IMR-90 (cell line): Measurements from ENCODE around the gene PLP1. TPM values are rescaled to one million over a fixed set of nuclear protein-coding genes. Genes with fewer than 3 reads are reported as not detected.

Experiments used
- ATAC-seq: fragments of 200-7000 bp; cut with Tn5 transposase; 2 replicates; pipeline ENCODE4 v1.9.1; 2020; ENCODE audit warnings: low read depth, mild to moderate bottlenecking, moderate library complexity
- BruUV-seq: library from RNA; stranded (reverse); fragments of 400-500 nt; replicated peaks from 2 replicates; lab custom pipeline; 2021; lab: Mats Ljungman, UMichigan
- CTCF ChIA-PET: fragments of 300-600 bp; formaldehyde crosslinking; extraction: SDS; loops from one replicate; lab custom pipeline; 2021; ENCODE audit warnings: antibody characterized with exemption; lab: Yijun Ruan, JAX
- POLR2A ChIA-PET: fragments of 300-600 bp; sonication (Branson Sonifier 250); formaldehyde crosslinking; loops from one replicate; lab custom pipeline; 2022; ENCODE audit warnings: antibody characterized with exemption; ENCODE audit not compliant: unreplicated experiment; lab: Charles Lee
- DNase-seq: peaks from one replicate; pipeline ENCODE4 v3.0.0; 2013
- H2AFZ ChIP-seq: replicated peaks from 2 replicates; pipeline ENCODE3; 2013; ENCODE audit warnings: low read length, mild to moderate bottlenecking; ENCODE audit not compliant: poor library complexity
- H2AK5ac ChIP-seq: 2 replicates; pipeline ENCODE4 v1.6.1; 2013; ENCODE audit warnings: low read depth, low read length, inconsistent platforms
- H2AK9ac ChIP-seq: replicated peaks from 2 replicates; pipeline ENCODE3; 2013; ENCODE audit warnings: mild to moderate bottlenecking, low read depth, low read length, moderate library complexity; ENCODE audit not compliant: poor library complexity
- H2BK120ac ChIP-seq: 2 replicates; pipeline ENCODE4 v1.6.1; 2013; ENCODE audit warnings: low read depth, low read length, inconsistent platforms
- H2BK15ac ChIP-seq: 3 replicates; pipeline ENCODE4 v1.6.1; 2013; ENCODE audit warnings: low read depth, low read length, inconsistent platforms
- H2BK20ac ChIP-seq: 2 replicates; pipeline ENCODE4 v1.6.1; 2013; ENCODE audit warnings: low read depth, mild to moderate bottlenecking, inconsistent platforms, low read length, moderate library complexity
- H2BK5ac ChIP-seq: 2 replicates; pipeline ENCODE4 v1.6.1; 2013; ENCODE audit warnings: mild to moderate bottlenecking, low read depth, low read length, inconsistent platforms; ENCODE audit not compliant: poor library complexity, severe bottlenecking
- H3K14ac ChIP-seq: replicated peaks from 2 replicates; pipeline ENCODE4 v1.6.1; 2013; ENCODE audit warnings: low read depth, low read length, inconsistent platforms
- H3K18ac ChIP-seq: 2 replicates; pipeline ENCODE4 v1.6.1; 2013; ENCODE audit warnings: low read depth, low read length, control low read depth
- H3K23ac ChIP-seq: 2 replicates; pipeline ENCODE4 v1.6.1; 2013; ENCODE audit warnings: low read depth, low read length, inconsistent platforms
- H3K27ac ChIP-seq: 2 replicates; pipeline ENCODE4 v1.5.1; 2013; ENCODE audit warnings: mild to moderate bottlenecking, control low read depth, low read length; ENCODE audit not compliant: insufficient read depth
- H3K27me3 ChIP-seq: 2 replicates; pipeline ENCODE4 v1.6.1; 2013; ENCODE audit warnings: low read length; ENCODE audit not compliant: control insufficient read depth, insufficient read depth
- H3K36me3 ChIP-seq: 2 replicates; pipeline ENCODE4 v1.6.1; 2013; ENCODE audit warnings: low read length, mixed read lengths; ENCODE audit not compliant: control insufficient read depth, insufficient read depth
- H3K4ac ChIP-seq: 2 replicates; pipeline ENCODE4 v1.6.1; 2013; ENCODE audit warnings: low read depth, low read length, inconsistent platforms
- H3K4me1 ChIP-seq: 2 replicates; pipeline ENCODE4 v1.6.1; 2013; ENCODE audit warnings: low read length, mixed read lengths; ENCODE audit not compliant: control insufficient read depth, insufficient read depth
- H3K4me2 ChIP-seq: 2 replicates; pipeline ENCODE4 v1.6.1; 2013; ENCODE audit warnings: low read depth, mild to moderate bottlenecking, control low read depth, low read length, moderate library complexity
- H3K4me3 ChIP-seq: 2 replicates; pipeline ENCODE4 v1.5.1; 2013; ENCODE audit warnings: low read depth, mild to moderate bottlenecking, control low read depth, low read length, moderate library complexity; ENCODE audit not compliant: insufficient read depth
- H3K56ac ChIP-seq: 2 replicates; pipeline ENCODE4 v1.6.1; 2013; ENCODE audit warnings: low read length, inconsistent platforms; ENCODE audit not compliant: insufficient read depth; ENCODE audit errors: extremely low read depth
- H3K79me1 ChIP-seq, 2 experiments: 2 replicates each; pipeline ENCODE4 v1.6.1; 2013; ENCODE audit warnings: low read length in 2 of 2, inconsistent platforms in 1 of 2, low read depth in 1 of 2
- H3K9ac ChIP-seq: 2 replicates; pipeline ENCODE4 v1.6.1; 2013; ENCODE audit warnings: low read depth, low read length, control low read depth
- H3K9me1 ChIP-seq: 2 replicates; pipeline ENCODE4 v1.6.1; 2013; ENCODE audit warnings: low read length, inconsistent platforms; ENCODE audit not compliant: insufficient read depth
- H3K9me3 ChIP-seq: 2 replicates; pipeline ENCODE4 v1.6.1; 2013; ENCODE audit warnings: low read length; ENCODE audit not compliant: control insufficient read depth, insufficient read depth
- H4K20me1 ChIP-seq: 2 replicates; pipeline ENCODE4 v1.6.1; 2013; ENCODE audit warnings: low read length, inconsistent platforms; ENCODE audit not compliant: insufficient read depth
- H4K5ac ChIP-seq: 2 replicates; pipeline ENCODE4 v1.6.1; 2013; ENCODE audit warnings: mild to moderate bottlenecking, low read depth, low read length, control low read depth
- H4K8ac ChIP-seq, 2 experiments: 2 replicates each; pipeline ENCODE4 v1.6.1; 2013; ENCODE audit warnings: low read depth in 2 of 2, low read length in 2 of 2, control low read depth in 1 of 2, inconsistent platforms in 1 of 2
- H4K91ac ChIP-seq: 2 replicates; pipeline ENCODE4 v1.6.1; 2013; ENCODE audit warnings: low read depth, low read length, inconsistent platforms; ENCODE audit not compliant: insufficient read depth
- CTCF ChIP-seq: conservative IDR thresholded peaks from 2 replicates; pipeline ENCODE4 v1.5.1; 2012; ENCODE audit warnings: mild to moderate bottlenecking, low read depth, low read length, improper control_type of control experiment
- RAD21 ChIP-seq: IDR thresholded peaks from 2 replicates; pipeline ENCODE4 v1.6.1; 2012; ENCODE audit warnings: low read length, improper control_type of control experiment
- RFX5 ChIP-seq: IDR thresholded peaks from 2 replicates; pipeline ENCODE4 v1.8.0; 2012; ENCODE audit warnings: low read depth, mild to moderate bottlenecking, low read length, moderate library complexity
- SMC3 ChIP-seq: fragments of 150-350 bp; IDR thresholded peaks from 2 replicates; pipeline ENCODE4 v1.6.1; 2016; ENCODE audit warnings: low read depth, mild to moderate bottlenecking, antibody characterized with exemption, low read length, moderate library complexity
- WGBS, 2 experiments: methylation state at CpG; one replicate each; pipeline versions ENCODE4 v1.1.5 to v1.1.7; 2013; ENCODE audit warnings: missing lambda C conversion rate in 2 of 2; ENCODE audit not compliant: insufficient read length in 1 of 2; ENCODE audit errors: extremely low coverage in 2 of 2; 5-methylcytosine and 5-hydroxymethylcytosine counted together
- dilution Hi-C: fragments of 300-500 bp; cut with HindIII; formaldehyde crosslinking; loops from one replicate; pipeline ENCODE4 v1.14.3; 2018; ENCODE audit warnings: low sequenced_read_pairs; ENCODE audit not compliant: unreplicated experiment
- in situ Hi-C: fragments of 300-500 bp; cut with MboI; formaldehyde crosslinking; loops from 3 replicates; pipeline ENCODE4 v1.14.3; 2019; ENCODE audit warnings: low sequenced_read_pairs, inconsistent platforms, mixed read lengths
- intact Hi-C: fragments of 100-400 bp; cut with micrococcal nuclease; formaldehyde crosslinking; loops from 2 replicates; pipeline ENCODE4 v1.10.0; 2022
- polyA plus RNA-seq, 3 experiments: library from polyadenylated mRNA; depleted of rRNA; stranded (reverse); fragments of >200 nt; gene quantifications; 2 replicates each; pipeline ENCODE4 v1.2.3, GENCODE V29; 2012; ENCODE audit warnings: low replicate concordance in 1 of 3
- total RNA-seq: library from RNA; depleted of rRNA; stranded (reverse); fragments of >200 nt; gene quantifications from 2 replicates; pipeline ENCODE4 v1.2.3, GENCODE V29; 2012

The PLP1 gene
- total and polyA plus RNA-seq, 2 of the 4 experiments (the other 2 are of a cell fraction) = 0.18 to 0.62 TPM

- Histone ChIP-seq H4K5ac (no peak overlapping the region), H2AFZ (no peak overlapping the region), H3K9me1 (no peaks in the 10 kb centered on the region), H2AK9ac (no peak overlapping the region), H2BK20ac (no peak overlapping the region), H4K8ac (no peak overlapping the region), H3K4ac (no peak overlapping the region), H3K18ac (no peak overlapping the region), H2AK5ac (no peak overlapping the region), H2BK5ac (no peak overlapping the region), H3K79me1 (no peaks in the 10 kb centered on the region), H3K27ac (no peak overlapping the region), H3K9ac (no peak overlapping the region), H3K9me3 (no peaks in the 10 kb centered on the region), H3K27me3 (peaks cover 1% of the 10 kb centered on the region; the same call in 1 of the 2 replicates), H2BK120ac (no peak overlapping the region), H3K4me2 (no peak overlapping the region), H4K20me1 (no peaks in the 10 kb centered on the region), H3K4me3 (no peak overlapping the region), H3K56ac (no peak overlapping the region), H3K23ac (no peak overlapping the region), H2BK15ac (no peak overlapping the region), H3K4me1 (no peaks in the 10 kb centered on the region), H3K14ac (no peak overlapping the region), H3K36me3 (no peaks in the 10 kb centered on the region), H4K91ac (no peak overlapping the region)
- ATAC-seq (peak; percentile 79), DNase-seq (peak; percentile 42)
- TF ChIP-seq RAD21 (peak; percentile 61), CTCF (peak; percentile 62), SMC3 (peak; percentile 65), RFX5 (no peak)
- intact Hi-C loops (loop anchor here (1.0 to 5.0 kb wide), 3 partner anchors 129 to 330 kb away; no protein-coding TSS in a partner anchor), dilution Hi-C loops (no loop called here), in situ Hi-C loops (no loop called here)
- CTCF ChIA-PET = no interaction called here
- POLR2A ChIA-PET = no interaction called here
- no CpG with 5 or more reads among the region's 5 CpGs for WGBS, 2 experiments
- no TSS peak for BruUV-seq
Observed at GRCh38 chrX:103817502-103817901, 40.9 kb downstream of the PLP1 start.
